ENCODE data around the gene SLC12A3. TPM values are rescaled to one million over a fixed set of nuclear protein-coding genes. Genes with fewer than 3 reads are reported as not detected.
"Not testable (repeated sequence)": the region's sequence is repeated elsewhere in the genome, so short reads cannot be mapped to it uniquely, and the experiment has no call there.

Gene SLC12A3
- total RNA-seq, 1 donor from 2014 or later = not detected

- Mint-ChIP-seq H3K9me3 (peaks cover 11% of the 10 kb centered on the region), H3K27ac (no peak overlapping the region), H3K4me3 (no peak overlapping the region), H3K27me3 (ENCODE audit: insufficient read depth, low read depth) (peaks cover 12% of the 10 kb centered on the region), H3K4me1 (no peaks in the 10 kb centered on the region), H3K36me3 (peaks cover 2% of the 10 kb centered on the region)
- Histone ChIP-seq H3K9me3 (ENCODE audit: low read depth) (no peaks in the 10 kb centered on the region), H3K4me3 (no peak overlapping the region), H3F3A (ENCODE audit: low read depth) (no peaks in the 10 kb centered on the region), H3K27ac (no peak overlapping the region), H4K20me1 (ENCODE audit: low read depth) (no peaks in the 10 kb centered on the region), H3K4me2 (no peak overlapping the region), H2AFZ (replicated peaks) (no peak overlapping the region), H3K36me3 (no peaks in the 10 kb centered on the region), H3K79me2 (ENCODE audit: low read depth) (no peaks in the 10 kb centered on the region), H3K27me3 (no peaks in the 10 kb centered on the region), H3K9ac (no peak overlapping the region), H3K4me1 (no peaks in the 10 kb centered on the region)
- TF ChIP-seq EZH2 (IDR thresholded peaks at IDR 0.05) (no peak), EZH2phosphoT487 (IDR thresholded peaks at IDR 0.05) (no peak), CTCF (IDR thresholded peaks at IDR 0.05) (no peak)
- DNase-seq (ENCODE audit: low spot score) = no peak
These were observed 18.6 kb downstream of the SLC12A3 start for GRCh38 chr16:56883586-56883985.

GRCh38 chr16:56884026-56884582, 19.1 kb downstream of the SLC12A3 start:
- H3F3A ChIP-seq (ENCODE audit: low read depth) = no peaks in the 10 kb centered on the region
- H3K9ac ChIP-seq = no peak overlapping the region
- H3K4me3 Mint-ChIP-seq = no peak overlapping the region
- no peak overlapping the region for H3K27ac ChIP-seq
- no peaks in the 10 kb centered on the region for H3K79me2 ChIP-seq (ENCODE audit: low read depth)
- no peaks in the 10 kb centered on the region for H3K4me1 ChIP-seq
- no peaks in the 10 kb centered on the region for H3K36me3 ChIP-seq
- H3K27ac Mint-ChIP-seq = no peak overlapping the region
- H3K36me3 Mint-ChIP-seq = peaks cover 2% of the 10 kb centered on the region
- H3K27me3 ChIP-seq = no peaks in the 10 kb centered on the region
- no peak overlapping the region for H3K4me2 ChIP-seq
- H4K20me1 ChIP-seq (ENCODE audit: low read depth) = no peaks in the 10 kb centered on the region
- no peak for DNase-seq (ENCODE audit: low spot score)
- TF ChIP-seq CTCF (IDR thresholded peaks at IDR 0.05) (no peak), EZH2phosphoT487 (IDR thresholded peaks at IDR 0.05) (no peak), EZH2 (IDR thresholded peaks at IDR 0.05) (no peak)
- H2AFZ ChIP-seq (replicated peaks) = no peak overlapping the region
- H3K4me1 Mint-ChIP-seq = no peaks in the 10 kb centered on the region
- H3K4me3 ChIP-seq = no peak overlapping the region
- H3K27me3 Mint-ChIP-seq (ENCODE audit: insufficient read depth, low read depth) = peaks cover 10% of the 10 kb centered on the region
- H3K9me3 ChIP-seq (ENCODE audit: low read depth) = no peaks in the 10 kb centered on the region
- peaks cover 11% of the 10 kb centered on the region for H3K9me3 Mint-ChIP-seq

- H3K4me1 ChIP-seq; H3K4me3 Mint-ChIP-seq; H3K36me3 Mint-ChIP-seq; H3K9me3 ChIP-seq (ENCODE audit: low read depth); DNase-seq (ENCODE audit: low spot score); H3F3A ChIP-seq (ENCODE audit: low read depth); H3K79me2 ChIP-seq (ENCODE audit: low read depth); H3K27me3 ChIP-seq; H3K27ac Mint-ChIP-seq; H3K9ac ChIP-seq; H3K4me2 ChIP-seq; H4K20me1 ChIP-seq (ENCODE audit: low read depth); H3K4me3 ChIP-seq; H3K27ac ChIP-seq; H2AFZ ChIP-seq (replicated peaks); H3K36me3 ChIP-seq; H3K4me1 Mint-ChIP-seq: not testable (repeated sequence)
- peaks cover 10% of the 10 kb centered on the region for H3K27me3 Mint-ChIP-seq (ENCODE audit: insufficient read depth, low read depth)
- peaks cover 11% of the 10 kb centered on the region for H3K9me3 Mint-ChIP-seq
These were observed 19.9 kb downstream of the SLC12A3 start for GRCh38 chr16:56884929-56885328.

- Mint-ChIP-seq H3K4me1 (no peaks in the 10 kb centered on the region), H3K4me3 (no peak overlapping the region), H3K27ac (no peak overlapping the region), H3K36me3 (peaks cover 2% of the 10 kb centered on the region), H3K9me3 (peaks cover 11% of the 10 kb centered on the region), H3K27me3 (ENCODE audit: insufficient read depth, low read depth) (peaks cover 10% of the 10 kb centered on the region)
- no peaks in the 10 kb centered on the region for H3K36me3 ChIP-seq
- no peak overlapping the region for H3K4me2 ChIP-seq
- no peak overlapping the region for H3K27ac ChIP-seq
- H3K79me2 ChIP-seq (ENCODE audit: low read depth) = no peaks in the 10 kb centered on the region
- H3F3A ChIP-seq (ENCODE audit: low read depth) = no peaks in the 10 kb centered on the region
- DNase-seq (ENCODE audit: low spot score) = no peak
- TF ChIP-seq EZH2 (IDR thresholded peaks at IDR 0.05) = no peak
- TF ChIP-seq CTCF (IDR thresholded peaks at IDR 0.05) = no peak
- no peak for TF ChIP-seq EZH2phosphoT487 (IDR thresholded peaks at IDR 0.05)
- no peak overlapping the region for H2AFZ ChIP-seq (replicated peaks)
- no peak overlapping the region for H3K4me3 ChIP-seq
- H3K4me1 ChIP-seq = no peaks in the 10 kb centered on the region
- H3K9ac ChIP-seq = no peak overlapping the region
- no peaks in the 10 kb centered on the region for H3K27me3 ChIP-seq
- no peaks in the 10 kb centered on the region for H3K9me3 ChIP-seq (ENCODE audit: low read depth)
- no peaks in the 10 kb centered on the region for H4K20me1 ChIP-seq (ENCODE audit: low read depth)
These were observed 20.6 kb downstream of the SLC12A3 start for GRCh38 chr16:56885446-56886162.
